Hepatocyte (in vitro differentiated cells): ENCODE data around the gene CYP2E1.

Experiments used
- EZH2phosphoT487 ChIP-seq: fragments of 200-600 bp; sonication (generic); IDR thresholded peaks from one replicate; pipeline ENCODE4 v1.6.1; 2018; ENCODE audit warnings: antibody characterized with exemption, mild to moderate bottlenecking, low read depth, moderate library complexity; ENCODE audit not compliant: unreplicated experiment, severe bottlenecking
- TF ChIP-seq, protein P1 (sequence below): fragments of 200-600 bp; sonication (generic); IDR thresholded peaks from 2 replicates; pipeline ENCODE4 v1.5.1; 2016; ENCODE audit warnings: antibody characterized with exemption, mild to moderate bottlenecking; ENCODE audit not compliant: poor library complexity

DNA sequence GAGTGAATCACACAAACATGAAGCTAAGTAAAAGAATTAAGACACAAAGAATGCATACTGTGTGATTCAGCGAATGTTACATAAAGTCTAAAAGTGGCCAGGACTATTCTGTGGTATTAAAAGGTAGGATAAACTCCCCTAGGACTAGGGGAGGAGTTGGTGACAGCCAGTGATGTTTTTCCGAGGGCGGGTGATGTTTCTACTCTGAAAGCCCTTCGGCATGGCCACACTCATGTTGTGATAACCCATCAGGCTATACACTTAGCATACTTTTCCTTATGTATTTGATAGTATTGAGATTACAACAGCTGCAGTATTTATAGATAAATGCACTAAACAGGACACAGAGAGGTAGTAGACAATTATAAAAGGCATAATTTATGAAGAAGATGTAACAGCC lies 15.8 kb upstream of the CYP2E1 start:
- TF ChIP-seq, protein P1, sequence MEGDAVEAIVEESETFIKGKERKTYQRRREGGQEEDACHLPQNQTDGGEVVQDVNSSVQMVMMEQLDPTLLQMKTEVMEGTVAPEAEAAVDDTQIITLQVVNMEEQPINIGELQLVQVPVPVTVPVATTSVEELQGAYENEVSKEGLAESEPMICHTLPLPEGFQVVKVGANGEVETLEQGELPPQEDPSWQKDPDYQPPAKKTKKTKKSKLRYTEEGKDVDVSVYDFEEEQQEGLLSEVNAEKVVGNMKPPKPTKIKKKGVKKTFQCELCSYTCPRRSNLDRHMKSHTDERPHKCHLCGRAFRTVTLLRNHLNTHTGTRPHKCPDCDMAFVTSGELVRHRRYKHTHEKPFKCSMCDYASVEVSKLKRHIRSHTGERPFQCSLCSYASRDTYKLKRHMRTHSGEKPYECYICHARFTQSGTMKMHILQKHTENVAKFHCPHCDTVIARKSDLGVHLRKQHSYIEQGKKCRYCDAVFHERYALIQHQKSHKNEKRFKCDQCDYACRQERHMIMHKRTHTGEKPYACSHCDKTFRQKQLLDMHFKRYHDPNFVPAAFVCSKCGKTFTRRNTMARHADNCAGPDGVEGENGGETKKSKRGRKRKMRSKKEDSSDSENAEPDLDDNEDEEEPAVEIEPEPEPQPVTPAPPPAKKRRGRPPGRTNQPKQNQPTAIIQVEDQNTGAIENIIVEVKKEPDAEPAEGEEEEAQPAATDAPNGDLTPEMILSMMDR, result no peak
- no peak for TF ChIP-seq EZH2phosphoT487
